K562 (cell line): Measurements from ENCODE around the gene SLC6A16. TPM values are rescaled to one million over a fixed set of nuclear protein-coding genes. Genes with fewer than 3 reads are reported as not detected.

Experiments
- CBX5 ChIP-seq: IDR thresholded peaks from 2 replicates; pipeline ENCODE4 v1.6.1; 2014; ENCODE audit warnings: low read depth, borderline replicate concordance
- ELF1 ChIP-seq: fragments of 200-800 bp; sonication (Bioruptor generic); IDR thresholded peaks from 2 replicates; pipeline ENCODE4 v1.6.1; 2016; ENCODE audit warnings: missing genetic modification characterization, missing compliant biosample characterization
- ESRRB ChIP-seq: fragments of 250-450 bp; sonication (Bioruptor Pico); IDR thresholded peaks from 2 replicates; pipeline ENCODE4 v1.5.0; 2020; ENCODE audit warnings: mild to moderate bottlenecking, moderate library complexity, borderline replicate concordance
- FIP1L1 ChIP-seq: fragments of 200-400 bp; formaldehyde crosslinking; IDR thresholded peaks from 2 replicates; pipeline ENCODE4 v1.6.1; 2018; ENCODE audit warnings: mild to moderate bottlenecking, low read depth, low read length; ENCODE audit not compliant: poor library complexity, severe bottlenecking
- FUS ChIP-seq: fragments of 200-400 bp; formaldehyde crosslinking; optimal IDR thresholded peaks from 2 replicates; pipeline ENCODE3; 2017; ENCODE audit warnings: low read depth, low read length
- SAP30 ChIP-seq: fragments of 200-600 bp; sonication (generic); IDR thresholded peaks from 2 replicates; pipeline ENCODE4 v1.6.1; 2012; ENCODE audit warnings: borderline replicate concordance, low read depth, mild to moderate bottlenecking, moderate library complexity, low read length, control low read depth, inconsistent platforms; ENCODE audit not compliant: insufficient read depth, poor library complexity, severe bottlenecking
- SIX5 ChIP-seq, 2 experiments: IDR thresholded peaks; 2 replicates each; pipeline ENCODE4 v1.6.1; 2011; ENCODE audit warnings: low read length in 2 of 2, borderline replicate concordance in 1 of 2, low read depth in 1 of 2, mild to moderate bottlenecking in 1 of 2, moderate library complexity in 1 of 2; ENCODE audit not compliant: insufficient read depth in 1 of 2
- TBL1XR1 ChIP-seq, 2 experiments: IDR thresholded peaks; 2 replicates each; pipeline ENCODE4 v1.6.1; 2012; ENCODE audit warnings: improper control_type of control experiment in 2 of 2, low read length in 2 of 2, mild to moderate bottlenecking in 1 of 2
- polyA plus RNA-seq, 8 experiments: library from polyadenylated mRNA; depleted of rRNA in 4 of 8; stranded (reverse) in 5 of 8; unstranded in 3 of 8; fragments of >200 nt; fragmentation: Nextera tagmentation in 2 of 8; fragmentation: Illumina TruSeq in 1 of 8; extraction: Ambion mirVana in 2 of 8; extraction: Trizol in 1 of 8; gene quantifications; 2 replicates each; pipeline versions ENCODE4 v1.2.1 to v1.2.3, GENCODE V29; 2011 to 2014; ENCODE audit warnings: inconsistent platforms in 1 of 8, missing spikeins in 1 of 8
- total RNA-seq, 7 experiments: library from RNA; depleted of rRNA in 6 of 7; stranded (reverse); fragments of >200 nt in 6 of 7; fragmentation: Illumina TruSeq in 2 of 7; extraction: Trizol in 2 of 7; gene quantifications; 2 replicates each; pipeline versions ENCODE4 v1.2.1 to v1.2.3, GENCODE V29; 2011 to 2021; ENCODE audit warnings: low replicate concordance in 1 of 7
- TF ChIP-seq, protein P1 (sequence below): fragments of 250-450 bp; sonication (Bioruptor Pico); IDR thresholded peaks from 2 replicates; pipeline ENCODE4 v1.9.0; 2021; ENCODE audit warnings: mild to moderate bottlenecking
- TF ChIP-seq, protein P2 (sequence below): fragments of 450-650 bp; IDR thresholded peaks from one replicate; pipeline ENCODE4 v1.6.1; 2018; ENCODE audit warnings: mild to moderate bottlenecking, moderate library complexity; ENCODE audit not compliant: partially characterized antibody
- TF ChIP-seq, protein P3 (sequence below), 3 experiments: IDR thresholded peaks in 2 of 3; conservative IDR thresholded peaks in 1 of 3; 2 replicates each; pipeline ENCODE4 v1.5.1; 2011 to 2012; ENCODE audit warnings: low read length in 3 of 3, mild to moderate bottlenecking in 3 of 3, control low read depth in 2 of 3, improper control_type of control experiment in 1 of 3, inconsistent platforms in 1 of 3, low read depth in 1 of 3, mixed read lengths in 1 of 3, moderate library complexity in 1 of 3; ENCODE audit not compliant: insufficient read depth in 2 of 3
- TF ChIP-seq, protein P4 (sequence below), 2 experiments: fragments of 150-350 bp in 1 of 2; IDR thresholded peaks; 2 replicates each; pipeline ENCODE4 v1.6.1; 2012 to 2016; ENCODE audit warnings: low read depth in 2 of 2, low read length in 2 of 2, mild to moderate bottlenecking in 1 of 2, moderate library complexity in 1 of 2
- TF ChIP-seq, protein P5 (sequence below): fragments of 450-650 bp; IDR thresholded peaks from 2 replicates; pipeline ENCODE4 v1.6.1; 2017; ENCODE audit warnings: antibody characterized with exemption, mild to moderate bottlenecking

Gene SLC6A16
- total and polyA plus RNA-seq, 9 of the 15 experiments (the other 6 are each of a cell fraction or from before 2014, with no cell fraction given) = 0.05 to 0.95 (median 0.36) TPM

DNA sequence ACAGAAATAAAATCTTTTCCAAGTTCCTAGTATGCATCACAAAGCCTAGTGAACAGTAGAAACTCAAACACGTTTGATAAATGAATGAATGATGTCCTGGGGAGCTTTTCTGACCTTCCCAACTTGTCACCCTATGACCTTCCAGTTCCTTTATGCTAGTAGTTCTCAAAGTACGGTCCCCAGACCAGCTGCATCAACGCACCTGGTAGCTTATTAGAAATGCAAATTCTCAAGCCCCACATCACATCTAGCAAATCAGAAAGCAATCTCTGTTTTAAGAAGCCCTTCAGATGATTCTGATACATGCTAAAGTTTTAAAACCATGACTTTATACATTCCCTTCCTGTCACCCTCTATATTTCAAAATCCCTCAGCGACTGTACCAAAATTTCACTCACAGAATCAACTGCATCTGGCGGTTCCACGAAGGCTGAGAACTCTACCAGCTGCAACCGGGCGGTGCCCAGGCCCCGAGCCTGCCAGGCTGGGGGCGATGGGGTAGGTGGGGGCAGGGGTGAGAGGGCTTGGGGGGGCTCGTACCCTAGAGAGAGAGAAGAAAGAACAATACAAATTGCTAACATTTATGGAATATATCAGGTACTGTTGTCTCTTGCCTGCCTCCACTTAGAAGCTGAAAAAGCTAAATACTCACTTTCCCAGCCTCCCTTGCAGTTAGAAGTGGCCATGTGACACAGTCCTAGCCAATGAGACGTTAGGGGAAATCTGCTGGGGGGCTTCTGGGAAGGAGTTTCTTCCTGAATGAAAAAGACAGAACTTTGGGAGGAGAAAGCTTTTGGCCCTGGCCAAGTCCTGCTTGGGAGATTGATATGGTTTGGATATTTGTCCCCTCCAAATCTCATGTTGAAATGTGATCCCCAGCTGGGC is 23.6 kb upstream of the SLC6A16 start (continued):
- no peak for TF ChIP-seq ESRRB
- peak in 1 of 2 experiments; percentile 31; a peak in 1 of 4 replicates for TF ChIP-seq SIX5 (IDR thresholded peaks at IDR 0.05; ENCODE audit: borderline replicate concordance in 1 of 2, insufficient read depth in 1 of 2, low read depth in 1 of 2, low read length in 2 of 2)
- no peak for TF ChIP-seq TBL1XR1 (IDR thresholded peaks at IDR 0.05; ENCODE audit: low read length in 2 of 2)
- no peak for TF ChIP-seq FIP1L1
- TF ChIP-seq, protein P1, sequence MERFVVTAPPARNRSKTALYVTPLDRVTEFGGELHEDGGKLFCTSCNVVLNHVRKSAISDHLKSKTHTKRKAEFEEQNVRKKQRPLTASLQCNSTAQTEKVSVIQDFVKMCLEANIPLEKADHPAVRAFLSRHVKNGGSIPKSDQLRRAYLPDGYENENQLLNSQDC (CRISPR knock-in tag) = no peak
- TF ChIP-seq, protein P2, sequence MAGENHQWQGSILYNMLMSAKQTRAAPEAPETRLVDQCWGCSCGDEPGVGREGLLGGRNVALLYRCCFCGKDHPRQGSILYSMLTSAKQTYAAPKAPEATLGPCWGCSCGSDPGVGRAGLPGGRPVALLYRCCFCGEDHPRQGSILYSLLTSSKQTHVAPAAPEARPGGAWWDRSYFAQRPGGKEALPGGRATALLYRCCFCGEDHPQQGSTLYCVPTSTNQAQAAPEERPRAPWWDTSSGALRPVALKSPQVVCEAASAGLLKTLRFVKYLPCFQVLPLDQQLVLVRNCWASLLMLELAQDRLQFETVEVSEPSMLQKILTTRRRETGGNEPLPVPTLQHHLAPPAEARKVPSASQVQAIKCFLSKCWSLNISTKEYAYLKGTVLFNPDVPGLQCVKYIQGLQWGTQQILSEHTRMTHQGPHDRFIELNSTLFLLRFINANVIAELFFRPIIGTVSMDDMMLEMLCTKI = no peak
- TF ChIP-seq, protein P3, sequence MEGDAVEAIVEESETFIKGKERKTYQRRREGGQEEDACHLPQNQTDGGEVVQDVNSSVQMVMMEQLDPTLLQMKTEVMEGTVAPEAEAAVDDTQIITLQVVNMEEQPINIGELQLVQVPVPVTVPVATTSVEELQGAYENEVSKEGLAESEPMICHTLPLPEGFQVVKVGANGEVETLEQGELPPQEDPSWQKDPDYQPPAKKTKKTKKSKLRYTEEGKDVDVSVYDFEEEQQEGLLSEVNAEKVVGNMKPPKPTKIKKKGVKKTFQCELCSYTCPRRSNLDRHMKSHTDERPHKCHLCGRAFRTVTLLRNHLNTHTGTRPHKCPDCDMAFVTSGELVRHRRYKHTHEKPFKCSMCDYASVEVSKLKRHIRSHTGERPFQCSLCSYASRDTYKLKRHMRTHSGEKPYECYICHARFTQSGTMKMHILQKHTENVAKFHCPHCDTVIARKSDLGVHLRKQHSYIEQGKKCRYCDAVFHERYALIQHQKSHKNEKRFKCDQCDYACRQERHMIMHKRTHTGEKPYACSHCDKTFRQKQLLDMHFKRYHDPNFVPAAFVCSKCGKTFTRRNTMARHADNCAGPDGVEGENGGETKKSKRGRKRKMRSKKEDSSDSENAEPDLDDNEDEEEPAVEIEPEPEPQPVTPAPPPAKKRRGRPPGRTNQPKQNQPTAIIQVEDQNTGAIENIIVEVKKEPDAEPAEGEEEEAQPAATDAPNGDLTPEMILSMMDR (IDR thresholded peaks at IDR 0.05 in 2 of 3, conservative IDR thresholded peaks at IDR 0.05 in 1 of 3; ENCODE audit: insufficient read depth in 2 of 3, low read depth in 1 of 3, low read length in 3 of 3) = no peak
- TF ChIP-seq SAP30 = no peak
- no peak for TF ChIP-seq FUS
- TF ChIP-seq, protein P4, sequence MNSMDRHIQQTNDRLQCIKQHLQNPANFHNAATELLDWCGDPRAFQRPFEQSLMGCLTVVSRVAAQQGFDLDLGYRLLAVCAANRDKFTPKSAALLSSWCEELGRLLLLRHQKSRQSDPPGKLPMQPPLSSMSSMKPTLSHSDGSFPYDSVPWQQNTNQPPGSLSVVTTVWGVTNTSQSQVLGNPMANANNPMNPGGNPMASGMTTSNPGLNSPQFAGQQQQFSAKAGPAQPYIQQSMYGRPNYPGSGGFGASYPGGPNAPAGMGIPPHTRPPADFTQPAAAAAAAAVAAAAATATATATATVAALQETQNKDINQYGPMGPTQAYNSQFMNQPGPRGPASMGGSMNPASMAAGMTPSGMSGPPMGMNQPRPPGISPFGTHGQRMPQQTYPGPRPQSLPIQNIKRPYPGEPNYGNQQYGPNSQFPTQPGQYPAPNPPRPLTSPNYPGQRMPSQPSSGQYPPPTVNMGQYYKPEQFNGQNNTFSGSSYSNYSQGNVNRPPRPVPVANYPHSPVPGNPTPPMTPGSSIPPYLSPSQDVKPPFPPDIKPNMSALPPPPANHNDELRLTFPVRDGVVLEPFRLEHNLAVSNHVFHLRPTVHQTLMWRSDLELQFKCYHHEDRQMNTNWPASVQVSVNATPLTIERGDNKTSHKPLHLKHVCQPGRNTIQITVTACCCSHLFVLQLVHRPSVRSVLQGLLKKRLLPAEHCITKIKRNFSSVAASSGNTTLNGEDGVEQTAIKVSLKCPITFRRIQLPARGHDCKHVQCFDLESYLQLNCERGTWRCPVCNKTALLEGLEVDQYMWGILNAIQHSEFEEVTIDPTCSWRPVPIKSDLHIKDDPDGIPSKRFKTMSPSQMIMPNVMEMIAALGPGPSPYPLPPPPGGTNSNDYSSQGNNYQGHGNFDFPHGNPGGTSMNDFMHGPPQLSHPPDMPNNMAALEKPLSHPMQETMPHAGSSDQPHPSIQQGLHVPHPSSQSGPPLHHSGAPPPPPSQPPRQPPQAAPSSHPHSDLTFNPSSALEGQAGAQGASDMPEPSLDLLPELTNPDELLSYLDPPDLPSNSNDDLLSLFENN (IDR thresholded peaks at IDR 0.05; ENCODE audit: low read depth in 2 of 2, low read length in 2 of 2) = no peak
- TF ChIP-seq CBX5 = no peak
- TF ChIP-seq, protein P5, sequence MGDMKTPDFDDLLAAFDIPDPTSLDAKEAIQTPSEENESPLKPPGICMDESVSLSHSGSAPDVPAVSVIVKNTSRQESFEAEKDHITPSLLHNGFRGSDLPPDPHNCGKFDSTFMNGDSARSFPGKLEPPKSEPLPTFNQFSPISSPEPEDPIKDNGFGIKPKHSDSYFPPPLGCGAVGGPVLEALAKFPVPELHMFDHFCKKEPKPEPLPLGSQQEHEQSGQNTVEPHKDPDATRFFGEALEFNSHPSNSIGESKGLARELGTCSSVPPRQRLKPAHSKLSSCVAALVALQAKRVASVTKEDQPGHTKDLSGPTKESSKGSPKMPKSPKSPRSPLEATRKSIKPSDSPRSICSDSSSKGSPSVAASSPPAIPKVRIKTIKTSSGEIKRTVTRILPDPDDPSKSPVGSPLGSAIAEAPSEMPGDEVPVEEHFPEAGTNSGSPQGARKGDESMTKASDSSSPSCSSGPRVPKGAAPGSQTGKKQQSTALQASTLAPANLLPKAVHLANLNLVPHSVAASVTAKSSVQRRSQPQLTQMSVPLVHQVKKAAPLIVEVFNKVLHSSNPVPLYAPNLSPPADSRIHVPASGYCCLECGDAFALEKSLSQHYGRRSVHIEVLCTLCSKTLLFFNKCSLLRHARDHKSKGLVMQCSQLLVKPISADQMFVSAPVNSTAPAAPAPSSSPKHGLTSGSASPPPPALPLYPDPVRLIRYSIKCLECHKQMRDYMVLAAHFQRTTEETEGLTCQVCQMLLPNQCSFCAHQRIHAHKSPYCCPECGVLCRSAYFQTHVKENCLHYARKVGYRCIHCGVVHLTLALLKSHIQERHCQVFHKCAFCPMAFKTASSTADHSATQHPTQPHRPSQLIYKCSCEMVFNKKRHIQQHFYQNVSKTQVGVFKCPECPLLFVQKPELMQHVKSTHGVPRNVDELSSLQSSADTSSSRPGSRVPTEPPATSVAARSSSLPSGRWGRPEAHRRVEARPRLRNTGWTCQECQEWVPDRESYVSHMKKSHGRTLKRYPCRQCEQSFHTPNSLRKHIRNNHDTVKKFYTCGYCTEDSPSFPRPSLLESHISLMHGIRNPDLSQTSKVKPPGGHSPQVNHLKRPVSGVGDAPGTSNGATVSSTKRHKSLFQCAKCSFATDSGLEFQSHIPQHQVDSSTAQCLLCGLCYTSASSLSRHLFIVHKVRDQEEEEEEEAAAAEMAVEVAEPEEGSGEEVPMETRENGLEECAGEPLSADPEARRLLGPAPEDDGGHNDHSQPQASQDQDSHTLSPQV = no peak
- TF ChIP-seq ELF1 (tag) = no peak
